H1 (cell line): ENCODE data around the gene FHIT. TPM values are rescaled to one million over a fixed set of nuclear protein-coding genes. Genes with fewer than 3 reads are reported as not detected.

Experiments
- CTCF ChIA-PET: fragments of 300-600 bp; sonication (Branson Sonifier 250); formaldehyde crosslinking; loops from one replicate; lab custom pipeline; 2021; ENCODE audit not compliant: partially characterized antibody; lab: Charles Lee
- POLR2A ChIA-PET: fragments of 300-600 bp; sonication (Branson Sonifier 250); formaldehyde crosslinking; loops from one replicate; lab custom pipeline; 2021; ENCODE audit warnings: inconsistent platforms; ENCODE audit not compliant: partially characterized antibody; lab: Charles Lee
- DNase-seq, 2 experiments: peaks; one replicate each; pipeline versions ENCODE4 v3.0.0 to v3.0.0-alpha.2; 2010 to 2022; ENCODE audit warnings: low spot score in 2 of 2, low read depth in 1 of 2, mixed read lengths in 1 of 2
- FAIRE-seq: peaks from 2 replicates; lab custom pipeline; 2011; peaks lifted over from hg19 to GRCh38; lab: Jason Lieb, UNC
- H2AFZ ChIP-seq: 2 replicates; pipeline ENCODE4 v1.8.1; 2012; ENCODE audit warnings: low read length, inconsistent platforms
- H2AK5ac ChIP-seq: 2 replicates; pipeline ENCODE4 v1.6.1; 2013; ENCODE audit warnings: low read depth, low read length
- H2BK120ac ChIP-seq: replicated peaks from 2 replicates; pipeline ENCODE3; 2013; ENCODE audit warnings: low read depth, low read length, inconsistent platforms
- H2BK12ac ChIP-seq: 2 replicates; pipeline ENCODE4 v1.6.1; 2013; ENCODE audit warnings: low read depth, low read length
- H2BK15ac ChIP-seq: 2 replicates; pipeline ENCODE4 v1.6.1; 2013; ENCODE audit warnings: low read length
- H2BK20ac ChIP-seq: 2 replicates; pipeline ENCODE4 v1.6.1; 2013; ENCODE audit warnings: low read length
- H2BK5ac ChIP-seq: 2 replicates; pipeline ENCODE4 v1.6.1; 2013; ENCODE audit warnings: low read depth, low read length
- H3K14ac ChIP-seq: 2 replicates; pipeline ENCODE4 v1.6.1; 2013; ENCODE audit warnings: inconsistent platforms; ENCODE audit not compliant: insufficient read length
- H3K18ac ChIP-seq: 2 replicates; pipeline ENCODE4 v1.6.1; 2013; ENCODE audit warnings: low read length; ENCODE audit errors: extremely low read depth
- H3K23ac ChIP-seq: 2 replicates; pipeline ENCODE4 v1.6.1; 2013; ENCODE audit warnings: inconsistent platforms; ENCODE audit not compliant: insufficient read length
- H3K23me2 ChIP-seq: 2 replicates; pipeline ENCODE4 v1.6.1; 2013; ENCODE audit warnings: low read depth, low read length
- H3K27ac ChIP-seq: 2 replicates; pipeline ENCODE4 v1.6.1; 2011; ENCODE audit warnings: low read depth, low read length, inconsistent platforms
- H3K27me3 ChIP-seq, 4 experiments: replicated peaks in 1 of 4; 1 replicate in 1 of 4; 2 replicates in 3 of 4; pipeline versions ENCODE4 v1.6.1 to v1.8.1; 2011 to 2013; ENCODE audit warnings: low read length in 3 of 4, mild to moderate bottlenecking in 3 of 4, inconsistent platforms in 2 of 4, mixed read lengths in 2 of 4, moderate library complexity in 1 of 4; ENCODE audit not compliant: control insufficient read depth in 3 of 4, insufficient read depth in 3 of 4; ENCODE audit errors: extremely low read depth in 1 of 4
- H3K36me3 ChIP-seq, 4 experiments: 2 replicates each; pipeline versions ENCODE4 v1.6.1 to v1.8.1; 2011 to 2013; ENCODE audit warnings: mild to moderate bottlenecking in 4 of 4, low read length in 3 of 4, moderate library complexity in 2 of 4, control low read depth in 1 of 4, inconsistent platforms in 1 of 4; ENCODE audit not compliant: insufficient read depth in 4 of 4, control insufficient read depth in 2 of 4
- H3K4ac ChIP-seq: replicated peaks from 2 replicates; pipeline ENCODE3; 2013; ENCODE audit warnings: low read length, low read depth, mixed read lengths, inconsistent platforms; ENCODE audit not compliant: insufficient read length
- H3K4me1 ChIP-seq, 4 experiments: replicated peaks in 1 of 4; 1 replicate in 1 of 4; 2 replicates in 3 of 4; pipeline versions ENCODE4 v1.6.1 to v1.8.1; 2011 to 2013; ENCODE audit warnings: low read length in 3 of 4, inconsistent platforms in 2 of 4, mixed read lengths in 1 of 4; ENCODE audit not compliant: insufficient read depth in 4 of 4, control insufficient read depth in 3 of 4
- H3K4me2 ChIP-seq, 2 experiments: 2 replicates each; pipeline versions ENCODE4 v1.6.1 to v1.8.1; 2011 to 2013; ENCODE audit warnings: low read depth in 2 of 2, low read length in 2 of 2, control low read depth in 1 of 2, inconsistent platforms in 1 of 2, mild to moderate bottlenecking in 1 of 2; ENCODE audit not compliant: insufficient read depth in 1 of 2
- H3K4me3 ChIP-seq, 4 experiments: fragments of 200-600, 300-600 bp in 1 of 4; sonication (generic), shearing (Covaris generic), sonication (Bioruptor Twin) in 1 of 4; 2 replicates each; pipeline versions ENCODE4 v1.5.1 to v1.8.1; 2011 to 2016; ENCODE audit warnings: low read length in 4 of 4, low read depth in 3 of 4, control low read depth in 2 of 4, inconsistent platforms in 2 of 4, mild to moderate bottlenecking in 2 of 4, mixed read lengths in 1 of 4, moderate library complexity in 1 of 4; ENCODE audit not compliant: insufficient read depth in 2 of 4; ENCODE audit errors: extremely low read depth in 1 of 4
- H3K56ac ChIP-seq: replicated peaks from 2 replicates; pipeline ENCODE3; 2013; ENCODE audit warnings: low read depth, mild to moderate bottlenecking, mixed read lengths, low read length, inconsistent platforms; ENCODE audit not compliant: insufficient read length
- H3K79me1 ChIP-seq: 2 replicates; pipeline ENCODE4 v1.6.1; 2013; ENCODE audit warnings: low read depth, low read length, control low read depth
- H3K79me2 ChIP-seq, 2 experiments: 2 replicates each; pipeline versions ENCODE4 v1.6.1 to v1.8.1; 2012 to 2013; ENCODE audit warnings: low read length in 2 of 2, mild to moderate bottlenecking in 2 of 2, inconsistent platforms in 1 of 2; ENCODE audit not compliant: insufficient read depth in 2 of 2, control insufficient read depth in 1 of 2
- H3K9ac ChIP-seq, 4 experiments: replicated peaks in 1 of 4; 1 replicate in 1 of 4; 2 replicates in 3 of 4; pipeline versions ENCODE4 v1.6.1 to v1.8.1; 2011 to 2013; ENCODE audit warnings: low read depth in 3 of 4, low read length in 3 of 4, control low read depth in 2 of 4, mild to moderate bottlenecking in 2 of 4, moderate library complexity in 2 of 4, inconsistent platforms in 1 of 4; ENCODE audit errors: extremely low read depth in 1 of 4
- H3K9me3 ChIP-seq, 2 experiments: 2 replicates each; pipeline versions ENCODE4 v1.6.1 to v1.8.1; 2012 to 2013; ENCODE audit warnings: mild to moderate bottlenecking in 2 of 2, moderate library complexity in 2 of 2, control low read depth in 1 of 2, inconsistent platforms in 1 of 2, low read depth in 1 of 2, low read length in 1 of 2, mixed read lengths in 1 of 2; ENCODE audit not compliant: insufficient read depth in 2 of 2
- H4K20me1 ChIP-seq, 2 experiments: replicated peaks in 1 of 2; 2 replicates each; pipeline versions ENCODE3 to v1.8.1; 2011 to 2013; ENCODE audit warnings: inconsistent platforms in 2 of 2, low read length in 2 of 2, mild to moderate bottlenecking in 1 of 2; ENCODE audit not compliant: insufficient read depth in 2 of 2, control insufficient read depth in 1 of 2
- H4K5ac ChIP-seq: 2 replicates; pipeline ENCODE4 v1.6.1; 2013; ENCODE audit warnings: low read length, low read depth, mixed read lengths, inconsistent platforms; ENCODE audit not compliant: insufficient read length
- H4K8ac ChIP-seq: 2 replicates; pipeline ENCODE4 v1.8.0; 2013; ENCODE audit warnings: mild to moderate bottlenecking, moderate library complexity, low read length, inconsistent platforms; ENCODE audit not compliant: insufficient read depth; ENCODE audit errors: extremely low read depth
- H4K91ac ChIP-seq: replicated peaks from 2 replicates; pipeline ENCODE3; 2013; ENCODE audit warnings: low read length, mixed read lengths, inconsistent platforms; ENCODE audit not compliant: insufficient read length
- WGBS, 2 experiments: shearing (Covaris generic) in 1 of 2; methylation state at CpG; one replicate each; pipeline versions ENCODE4 v1.1.6 to v1.1.7; 2013 to 2015; ENCODE audit warnings: low lambda C conversion rate in 2 of 2, mixed read lengths in 2 of 2, inconsistent platforms in 1 of 2, low coverage in 1 of 2, missing lambda C conversion rate in 1 of 2; ENCODE audit not compliant: insufficient replicate concordance in 2 of 2, insufficient coverage in 1 of 2, insufficient read length in 1 of 2; ENCODE audit errors: extremely low coverage in 1 of 2, missing lambda C conversion rate in 1 of 2; 5-methylcytosine and 5-hydroxymethylcytosine counted together
- polyA plus RNA-seq, 7 experiments: library from polyadenylated mRNA; depleted of rRNA in 3 of 7; stranded (reverse) in 5 of 7; unstranded in 2 of 7; fragments of >200 nt in 5 of 7; fragments of 200-250 nt in 2 of 7; gene quantifications; 1 replicate in 5 of 7; 2 replicates in 1 of 7; 4 replicates in 1 of 7; pipeline versions ENCODE4 v1.2.1 to v1.2.3, GENCODE V29; 2011 to 2013; ENCODE audit warnings: missing spikeins in 2 of 7, mixed read lengths in 2 of 7
- total RNA-seq: library from RNA; stranded (reverse); fragmentation: NEBNext Ultra II Directional; extraction: Animal tissue kit (Norgen Biotek cat#: 25700); gene quantifications from 2 replicates; pipeline ENCODE4 v1.2.1, GENCODE V29; 2021
- TF ChIP-seq, protein P1 (sequence below): IDR thresholded peaks from 2 replicates; pipeline ENCODE4 v1.6.1; 2011; ENCODE audit warnings: low read depth, mild to moderate bottlenecking, low read length; ENCODE audit not compliant: insufficient read depth

The FHIT gene
- total and polyA plus RNA-seq, 2 of the 8 experiments (the other 6 are each of a cell fraction or from before 2014, with no cell fraction given): 1.2 to 3.2 TPM

DNA sequence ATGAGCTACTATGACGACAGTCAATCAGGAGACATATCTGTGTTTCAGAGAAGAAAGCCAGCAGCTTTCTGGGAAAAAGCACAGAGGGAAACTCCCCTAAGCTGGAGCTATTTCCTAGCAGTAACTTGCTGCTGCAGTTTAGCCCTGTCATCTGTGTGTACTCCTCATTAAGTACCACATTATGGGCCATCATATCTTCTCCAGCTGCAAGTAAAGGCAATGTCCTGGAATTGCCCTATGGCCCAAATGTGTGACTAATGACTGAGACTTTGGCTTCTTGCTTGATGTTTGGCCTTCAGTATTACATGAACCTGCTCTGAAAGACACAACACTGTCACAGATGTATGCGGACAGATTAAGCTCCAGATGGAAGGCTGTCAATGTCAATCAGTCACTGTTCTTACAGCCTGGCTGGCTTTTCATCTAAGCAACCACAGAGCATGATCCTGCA lies 190.8 kb downstream of the FHIT start:
- CTCF ChIA-PET: interaction anchor here (0.6 to 0.9 kb wide), 2 partner anchors 18 to 262 kb away, joined by 3 read pairs; no protein-coding TSS in a partner anchor

More for the DNA sequence above, 190.8 kb downstream of the FHIT start:
- Histone ChIP-seq H4K8ac (no peak overlapping the region), H3K56ac (no peak overlapping the region), H3K23me2 (no peaks in the 10 kb centered on the region)
- no peak for DNase-seq
- TF ChIP-seq, protein P1, sequence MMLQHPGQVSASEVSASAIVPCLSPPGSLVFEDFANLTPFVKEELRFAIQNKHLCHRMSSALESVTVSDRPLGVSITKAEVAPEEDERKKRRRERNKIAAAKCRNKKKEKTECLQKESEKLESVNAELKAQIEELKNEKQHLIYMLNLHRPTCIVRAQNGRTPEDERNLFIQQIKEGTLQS: no peak
- TF ChIP-seq, all 59 proteins: peak for 0
- Histone ChIP-seq H3K4me1 (no peaks in the 10 kb centered on the region), H3K18ac (no peak overlapping the region; the same call in 1 of the 2 replicates), H3K23ac (no peak overlapping the region), H3K4me2 (no peak overlapping the region), H3K79me1 (no peaks in the 10 kb centered on the region), H3K9me3 (no peaks in the 10 kb centered on the region; a peak in 1 of 4 replicates), H3K14ac (no peak overlapping the region), H4K20me1 (no peaks in the 10 kb centered on the region), H3K27ac (no peak overlapping the region), H2BK15ac (no peak overlapping the region), H4K5ac (no peak overlapping the region), H3K9ac (no peak overlapping the region), H3K4ac (no peak overlapping the region), H3K79me2 (no peaks in the 10 kb centered on the region), H2AK5ac (no peak overlapping the region), H3K4me3 (no peak overlapping the region), H2BK12ac (no peak overlapping the region), H4K91ac (no peak overlapping the region), H2BK120ac (no peak overlapping the region), H2AFZ (no peak overlapping the region), H2BK5ac (no peak overlapping the region), H3K36me3 (no peaks in the 10 kb centered on the region), H2BK20ac (no peak overlapping the region), H3K27me3 (peaks cover 0 to 2% (median 0%) of the 10 kb centered on the region in 4 experiments; a peak in 1 of 7 replicates)
- POLR2A ChIA-PET: interaction anchor here (0.5 kb wide), 1 partner anchor 104 kb away, joined by 3 read pairs; no protein-coding TSS in a partner anchor
- 81% methylated on average over 2 of the region's 2 CpGs; no CpG with 5 or more reads in 1 of the 2 experiments for WGBS, 2 experiments
- FAIRE-seq: no peak
